ENCODE data around the gene PRMT1.

The PRMT1 gene

GRCh38 chr19:49651029-49651819 is 25.8 kb upstream of the PRMT1 start:
- DNase-seq (ENCODE audit: low spot score) = no peak

GRCh38 chr19:49651820-49652550 is 25.1 kb upstream of the PRMT1 start:
- DNase-seq (ENCODE audit: low spot score) = no peak

DNA sequence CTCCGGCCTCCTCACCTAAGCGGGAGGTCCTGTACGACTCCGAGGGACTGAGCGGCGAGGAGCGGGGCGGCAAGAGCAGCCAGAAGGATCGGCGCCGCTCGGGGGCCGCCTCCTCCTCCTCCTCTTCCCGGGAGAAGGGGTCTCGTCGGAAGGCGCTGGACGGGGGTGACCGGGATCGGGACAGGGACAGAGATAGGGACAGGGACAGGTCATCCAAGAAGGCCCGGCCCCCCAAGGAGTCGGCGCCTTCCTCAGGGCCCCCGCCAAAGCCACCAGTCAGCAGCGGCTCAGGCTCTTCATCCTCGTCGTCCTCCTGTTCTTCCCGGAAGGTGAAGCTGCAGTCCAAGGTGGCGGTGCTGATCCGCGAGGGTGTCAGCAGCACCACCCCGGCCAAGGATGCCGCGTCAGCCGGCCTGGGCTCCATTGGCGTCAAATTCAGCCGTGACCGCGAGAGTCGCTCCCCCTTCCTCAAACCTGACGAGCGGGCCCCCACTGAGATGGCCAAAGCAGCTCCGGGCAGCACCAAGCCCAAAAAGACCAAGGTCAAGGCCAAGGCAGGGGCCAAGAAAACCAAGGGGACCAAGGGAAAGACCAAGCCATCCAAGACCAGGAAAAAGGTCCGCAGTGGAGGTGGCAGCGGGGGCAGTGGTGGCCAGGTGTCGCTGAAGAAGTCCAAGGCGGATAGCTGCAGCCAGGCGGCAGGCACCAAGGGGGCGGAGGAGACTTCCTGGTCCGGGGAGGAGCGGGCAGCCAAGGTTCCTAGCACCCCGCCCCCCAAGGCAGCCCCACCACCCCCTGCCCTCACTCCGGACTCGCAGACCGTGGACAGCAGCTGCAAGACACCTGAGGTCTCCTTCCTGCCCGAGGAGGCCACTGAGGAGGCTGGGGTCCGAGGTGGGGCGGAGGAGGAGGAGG is 24.3 kb upstream of the PRMT1 start:
- DNase-seq (ENCODE audit: low spot score) = no peak

- DNase-seq (ENCODE audit: low spot score) = no peak
Observed at GRCh38 chr19:49653466-49653806, 23.6 kb upstream of the PRMT1 start.

DNA sequence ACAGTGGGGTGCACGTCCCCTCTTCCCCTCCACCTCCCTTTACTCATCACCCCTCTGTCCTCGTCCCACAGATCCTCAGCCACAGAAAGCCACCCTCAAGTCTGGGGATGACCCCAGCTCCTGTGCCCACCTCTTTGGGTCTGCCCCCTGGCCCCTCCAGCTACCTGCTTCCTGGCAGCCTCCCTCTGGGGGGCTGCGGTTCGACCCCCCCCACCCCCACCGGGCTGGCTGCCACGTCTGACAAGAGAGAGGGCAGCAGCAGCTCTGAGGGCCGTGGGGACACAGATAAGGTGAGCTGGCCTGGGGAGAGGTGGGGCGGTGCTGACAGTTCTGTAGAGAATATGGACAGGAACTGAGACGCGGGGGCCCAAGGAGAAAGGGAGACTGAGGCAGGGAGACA is 22.5 kb upstream of the PRMT1 start:
- no peak for DNase-seq (ENCODE audit: low spot score)

- no peak for DNase-seq (ENCODE audit: low spot score)
Observed at GRCh38 chr19:49655570-49656455, 21.3 kb upstream of the PRMT1 start.

DNA sequence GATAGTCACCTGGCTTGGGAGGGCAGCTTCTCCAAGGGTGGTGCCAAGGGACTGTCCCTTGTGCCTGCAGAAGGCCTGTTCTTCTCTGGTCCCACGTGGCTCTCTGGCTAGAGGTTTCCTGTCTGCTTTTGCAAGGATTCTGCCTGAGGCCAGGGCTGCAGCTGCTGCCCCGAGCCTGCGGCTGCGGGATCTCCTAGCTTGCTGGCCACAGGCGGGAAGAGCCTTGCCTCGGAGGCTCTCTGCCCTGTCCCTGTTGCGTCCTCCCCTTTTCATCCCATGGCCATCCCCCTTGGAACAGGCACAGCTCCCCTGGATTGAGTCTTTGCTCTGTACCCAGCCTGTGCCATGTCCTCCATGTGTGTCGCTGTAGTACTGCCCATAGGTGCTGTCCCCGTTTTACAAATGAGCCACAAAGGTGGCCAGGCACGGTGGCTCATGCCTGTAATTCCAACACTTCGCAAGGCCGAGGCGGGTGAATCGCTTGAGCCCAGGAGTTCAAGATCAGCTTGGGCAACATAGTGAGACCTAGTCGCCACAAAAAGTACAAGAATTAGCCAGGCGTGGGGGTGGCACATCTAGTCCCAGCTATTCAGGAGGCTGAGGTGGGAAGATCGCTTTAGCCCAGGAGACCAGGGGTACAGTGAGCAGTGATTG is 20.5 kb upstream of the PRMT1 start:
- DNase-seq (ENCODE audit: low spot score) = no peak

GRCh38 chr19:49657493-49658138 is 19.5 kb upstream of the PRMT1 start:
- no peak for DNase-seq (ENCODE audit: low spot score)

- DNase-seq (ENCODE audit: low spot score) = no peak
Observed at GRCh38 chr19:49658139-49658517, 18.9 kb upstream of the PRMT1 start.

GRCh38 chr19:49658566-49659442 is 18.3 kb upstream of the PRMT1 start:
- no peak for DNase-seq (ENCODE audit: low spot score)

DNA sequence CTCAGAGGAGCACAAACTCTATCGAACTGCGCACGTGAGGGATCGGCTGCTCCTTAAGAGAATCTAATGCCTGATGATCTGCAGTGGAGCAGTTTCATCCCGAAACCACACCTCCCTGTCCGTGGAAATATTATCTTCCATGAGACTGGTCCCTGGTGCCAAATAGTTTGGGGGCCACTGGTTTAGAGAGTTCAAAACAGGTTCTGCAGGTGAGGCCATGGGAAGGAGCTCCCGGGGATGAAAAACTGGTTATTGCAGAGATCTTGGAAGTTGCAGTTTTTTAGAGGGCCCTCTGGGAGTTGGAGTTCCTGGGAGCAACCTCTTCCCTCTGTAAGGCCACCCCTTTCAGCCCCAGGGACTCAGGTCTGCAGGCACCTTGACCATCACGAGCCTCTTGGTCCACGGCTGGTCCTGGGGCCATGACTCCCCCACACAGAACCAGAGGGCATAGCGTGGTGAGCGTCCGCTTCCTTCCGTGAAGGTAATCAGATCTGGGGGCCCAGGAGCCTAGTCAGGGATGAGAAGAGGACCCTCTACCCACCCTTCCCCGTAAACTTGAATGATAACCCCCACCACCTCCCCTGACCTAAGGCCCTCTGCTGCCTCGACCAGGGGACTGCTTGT is 16.6 kb upstream of the PRMT1 start:
- no peak for DNase-seq (ENCODE audit: low spot score)

GRCh38 chr19:49662011-49662410 is 15.1 kb upstream of the PRMT1 start:
- DNase-seq (ENCODE audit: low spot score) = no peak

GRCh38 chr19:49663224-49663623 is 13.8 kb upstream of the PRMT1 start:
- DNase-seq (ENCODE audit: low spot score) = no peak

DNA sequence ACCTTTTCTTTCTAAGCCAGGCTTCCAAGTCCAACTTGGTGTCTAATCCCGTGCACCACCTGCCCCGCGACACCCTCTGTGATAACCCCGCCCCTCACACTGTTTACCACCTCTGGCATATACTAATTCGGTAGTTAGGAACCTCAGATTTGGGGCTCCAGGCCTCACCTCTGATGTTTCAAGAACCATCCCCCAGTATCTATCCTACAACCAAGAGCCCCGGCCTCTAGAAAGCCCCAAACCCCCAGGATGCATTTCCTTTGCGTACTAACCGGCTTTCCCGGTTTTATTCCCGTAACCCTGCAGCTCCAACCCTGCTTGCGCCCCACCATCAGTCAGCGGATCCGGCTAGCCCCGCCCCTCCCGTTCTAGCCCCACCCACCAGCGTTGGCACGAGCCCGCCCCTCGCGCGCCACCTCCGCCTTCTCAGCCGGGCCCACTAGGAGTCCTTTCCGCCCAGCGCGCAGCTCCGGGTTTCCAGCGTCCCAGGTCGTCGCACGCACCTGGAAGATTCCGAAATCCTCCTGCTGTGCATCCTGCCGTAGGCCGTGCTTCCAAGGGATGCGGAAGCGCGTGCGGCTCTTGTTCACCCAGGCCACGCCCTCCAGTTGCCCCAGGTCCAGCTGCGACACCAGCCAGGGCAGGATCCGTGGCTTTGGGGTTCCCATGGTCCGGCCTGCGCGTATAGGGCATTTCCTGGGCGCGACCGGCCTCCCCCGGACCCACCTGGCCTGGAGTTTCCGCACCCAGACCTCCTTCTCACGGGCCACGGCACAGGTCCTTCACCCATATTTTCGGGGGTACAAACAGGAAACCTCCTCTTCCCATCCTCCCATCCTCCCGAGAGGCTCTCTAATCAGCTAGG is 12.7 kb upstream of the PRMT1 start:
- DNase-seq (ENCODE audit: low spot score) = peak; percentile 92

DNA sequence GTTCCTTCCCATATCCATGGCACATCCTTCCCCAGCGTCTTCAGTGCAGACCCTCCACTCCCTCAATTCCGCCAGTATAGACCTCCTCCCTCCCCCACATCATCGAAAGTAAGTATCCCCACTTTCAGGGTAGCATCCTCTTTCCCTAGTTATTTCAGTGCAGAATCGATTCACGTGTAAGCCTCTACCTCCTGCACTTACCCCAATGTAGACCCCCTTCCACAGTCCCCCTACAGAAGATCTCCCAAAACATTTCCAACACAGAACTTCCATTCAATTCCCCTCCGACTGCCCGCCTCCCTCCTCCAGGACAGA is 12.1 kb upstream of the PRMT1 start:
- DNase-seq (ENCODE audit: low spot score) = no peak

- DNase-seq (ENCODE audit: low spot score) = peak; percentile 97
Observed at GRCh38 chr19:49665351-49666119, 11.5 kb upstream of the PRMT1 start, which contains the start of the genes BCL2L12 and IRF3. TSS of gene BCL2L12 (plus strand) at chr19:49665933. CDS start at chr19:49666693, 760 bp downstream. TSS of gene IRF3 (minus strand) at chr19:49665857. CDS start at chr19:49664838, 1,019 bp downstream.

GRCh38 chr19:49666120-49666444 is 11.0 kb upstream of the PRMT1 start:
- no peak for DNase-seq (ENCODE audit: low spot score)
